GM12878 (cell line): ENCODE data around the gene SDS.

Experiments
- CTCF ChIP-seq, 3 experiments: IDR thresholded peaks in 2 of 3; conservative IDR thresholded peaks in 1 of 3; 2 replicates each; pipeline ENCODE4 v1.5.1; 2011; ENCODE audit warnings: low read depth in 3 of 3, low read length in 3 of 3, mild to moderate bottlenecking in 3 of 3, control low read depth in 2 of 3, moderate library complexity in 2 of 3, inconsistent platforms in 1 of 3, mixed read lengths in 1 of 3; ENCODE audit not compliant: control insufficient read depth in 2 of 3, insufficient read depth in 1 of 3; ENCODE audit errors: extremely low read depth in 1 of 3
- E2F4 ChIP-seq: IDR thresholded peaks from 2 replicates; pipeline ENCODE4 v1.6.1; 2012; ENCODE audit warnings: low read depth, low read length, improper control_type of control experiment
- EZH2 ChIP-seq: IDR thresholded peaks from 2 replicates; pipeline ENCODE4 v1.6.1; 2012; ENCODE audit warnings: low read depth, mild to moderate bottlenecking, control low read depth, inconsistent platforms, low read length, borderline replicate concordance; ENCODE audit not compliant: control insufficient read depth
- HDGF ChIP-seq: fragments of 450-650 bp; IDR thresholded peaks from 2 replicates; pipeline ENCODE4 v1.6.1; 2016; ENCODE audit warnings: antibody characterized with exemption
- PKNOX1 ChIP-seq: fragments of 450-650 bp; IDR thresholded peaks from 2 replicates; pipeline ENCODE4 v1.6.1; 2016; ENCODE audit warnings: mild to moderate bottlenecking
- SREBF1 ChIP-seq: IDR thresholded peaks from 2 replicates; pipeline ENCODE4 v1.6.1; 2012; ENCODE audit warnings: mild to moderate bottlenecking, low read length

DNA sequence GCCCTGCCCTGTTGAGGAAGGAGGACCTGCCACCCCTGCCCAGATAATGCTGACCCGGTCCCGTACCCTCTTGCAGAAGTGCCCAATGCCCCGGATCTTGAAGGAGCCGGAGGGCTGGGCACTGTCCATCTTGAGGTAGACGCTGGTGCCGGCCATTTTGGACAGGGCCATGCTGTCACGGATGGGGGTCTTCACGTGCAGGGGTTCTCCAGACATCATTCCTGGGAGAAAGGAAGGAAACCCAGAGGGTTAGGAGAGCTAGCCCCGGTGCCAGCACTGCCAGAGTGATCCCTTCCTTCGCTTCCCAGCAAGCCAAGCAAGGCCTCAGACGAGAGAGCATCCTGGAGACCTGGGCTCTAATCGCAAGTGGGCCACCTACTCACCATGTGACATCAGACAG lies 4.2 kb downstream of the SDS start:
- no peak for TF ChIP-seq PKNOX1
- no peak for TF ChIP-seq CTCF (IDR thresholded peaks at IDR 0.05 in 2 of 3, conservative IDR thresholded peaks at IDR 0.05 in 1 of 3; ENCODE audit: control insufficient read depth in 2 of 3, extremely low read depth in 1 of 3, insufficient read depth in 1 of 3, low read depth in 3 of 3, low read length in 3 of 3)
- TF ChIP-seq E2F4, result no peak
- no peak for TF ChIP-seq HDGF
- TF ChIP-seq EZH2, result no peak
- no peak for TF ChIP-seq SREBF1
